WERI-Rb-1 (cell line): Measurements from ENCODE around the gene ZNF70.
A peak's percentile ranks its signal among the peaks of the same experiment; 100 is the strongest.

Experiments used
- DNase-seq: peaks from one replicate; pipeline ENCODE4 v3.0.0-alpha.2; 2020
- H3K27ac ChIP-seq: fragments of 250-450 bp; sonication (Bioruptor Pico); 2 replicates; pipeline ENCODE4 v1.5.1; 2020; ENCODE audit warnings: mild to moderate bottlenecking, moderate library complexity
- H3K27me3 ChIP-seq: fragments of 250-450 bp; sonication (Bioruptor Pico); 2 replicates; pipeline ENCODE4 v1.5.1; 2021; ENCODE audit warnings: mild to moderate bottlenecking, low read depth, moderate library complexity; ENCODE audit not compliant: insufficient read depth, severe bottlenecking
- H3K36me3 ChIP-seq: fragments of 250-450 bp; sonication (Bioruptor Pico); 2 replicates; pipeline ENCODE4 v1.5.1; 2020; ENCODE audit warnings: mild to moderate bottlenecking, moderate library complexity
- H3K4me3 ChIP-seq: 2 replicates; pipeline ENCODE4 v1.5.1; 2011; ENCODE audit warnings: low read depth, mild to moderate bottlenecking, control low read depth, low read length
- H3K9me3 ChIP-seq: fragments of 250-450 bp; sonication (Bioruptor Pico); 2 replicates; pipeline ENCODE4 v1.5.1; 2021; ENCODE audit warnings: mild to moderate bottlenecking, moderate library complexity; ENCODE audit not compliant: severe bottlenecking
- TF ChIP-seq, protein P1 (sequence below): IDR thresholded peaks from 2 replicates; pipeline ENCODE4 v1.5.1; 2011; ENCODE audit warnings: low read depth, mild to moderate bottlenecking, control low read depth, inconsistent platforms, low read length

ZNF70 gene

DNA sequence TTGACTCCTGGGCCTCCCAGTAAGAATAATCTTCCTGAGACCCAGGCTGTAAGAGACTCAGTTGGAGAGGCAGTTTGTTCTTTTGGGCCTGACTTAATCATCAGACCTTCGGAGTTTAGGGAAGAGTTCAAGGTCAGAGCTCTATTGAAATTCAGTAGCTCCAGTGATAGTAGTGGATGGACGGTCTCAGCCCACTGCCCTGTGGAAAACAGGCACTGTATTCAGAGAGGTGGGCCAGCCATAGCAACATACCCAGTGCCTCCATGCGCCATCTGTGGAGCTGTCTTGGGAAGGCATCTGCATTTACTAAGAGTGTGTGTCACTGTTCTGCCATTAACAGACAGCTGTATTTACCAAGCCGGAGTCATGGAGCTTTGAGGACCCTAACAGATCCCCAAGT lies 38.7 kb upstream of the ZNF70 start:
- H3K27me3 ChIP-seq = no peaks in the 10 kb centered on the region
- TF ChIP-seq, protein P1, sequence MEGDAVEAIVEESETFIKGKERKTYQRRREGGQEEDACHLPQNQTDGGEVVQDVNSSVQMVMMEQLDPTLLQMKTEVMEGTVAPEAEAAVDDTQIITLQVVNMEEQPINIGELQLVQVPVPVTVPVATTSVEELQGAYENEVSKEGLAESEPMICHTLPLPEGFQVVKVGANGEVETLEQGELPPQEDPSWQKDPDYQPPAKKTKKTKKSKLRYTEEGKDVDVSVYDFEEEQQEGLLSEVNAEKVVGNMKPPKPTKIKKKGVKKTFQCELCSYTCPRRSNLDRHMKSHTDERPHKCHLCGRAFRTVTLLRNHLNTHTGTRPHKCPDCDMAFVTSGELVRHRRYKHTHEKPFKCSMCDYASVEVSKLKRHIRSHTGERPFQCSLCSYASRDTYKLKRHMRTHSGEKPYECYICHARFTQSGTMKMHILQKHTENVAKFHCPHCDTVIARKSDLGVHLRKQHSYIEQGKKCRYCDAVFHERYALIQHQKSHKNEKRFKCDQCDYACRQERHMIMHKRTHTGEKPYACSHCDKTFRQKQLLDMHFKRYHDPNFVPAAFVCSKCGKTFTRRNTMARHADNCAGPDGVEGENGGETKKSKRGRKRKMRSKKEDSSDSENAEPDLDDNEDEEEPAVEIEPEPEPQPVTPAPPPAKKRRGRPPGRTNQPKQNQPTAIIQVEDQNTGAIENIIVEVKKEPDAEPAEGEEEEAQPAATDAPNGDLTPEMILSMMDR = 0 out of 2 replicates have a peak, but pooled peaks have one; percentile 26
- no peaks in the 10 kb centered on the region for H3K9me3 ChIP-seq
- H3K27ac ChIP-seq = no peak overlapping the region
- DNase-seq = no peak
- no peak overlapping the region for H3K4me3 ChIP-seq
- H3K36me3 ChIP-seq = peaks cover 65% of the 10 kb centered on the region

DNA sequence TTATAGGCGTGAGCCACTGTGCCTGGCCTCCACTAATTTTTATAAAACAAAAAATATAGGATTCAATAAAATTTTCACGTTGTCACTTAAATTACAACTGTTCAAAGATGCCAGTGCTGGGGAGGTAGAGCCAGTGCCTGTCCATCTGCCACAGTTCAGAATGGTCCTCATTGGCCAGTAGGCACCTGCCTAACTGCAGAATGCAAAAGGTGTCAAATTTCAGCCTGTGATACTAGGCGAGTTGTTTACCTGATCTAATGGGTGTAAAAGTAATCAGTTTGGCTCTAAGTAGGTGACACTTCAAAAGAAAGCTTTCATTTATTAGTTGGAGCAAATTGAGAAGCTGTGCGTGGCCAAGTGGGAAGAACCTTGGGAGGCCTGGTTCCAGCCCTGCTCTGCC lies 38.2 kb upstream of the ZNF70 start:
- no peak overlapping the region for H3K4me3 ChIP-seq

DNA sequence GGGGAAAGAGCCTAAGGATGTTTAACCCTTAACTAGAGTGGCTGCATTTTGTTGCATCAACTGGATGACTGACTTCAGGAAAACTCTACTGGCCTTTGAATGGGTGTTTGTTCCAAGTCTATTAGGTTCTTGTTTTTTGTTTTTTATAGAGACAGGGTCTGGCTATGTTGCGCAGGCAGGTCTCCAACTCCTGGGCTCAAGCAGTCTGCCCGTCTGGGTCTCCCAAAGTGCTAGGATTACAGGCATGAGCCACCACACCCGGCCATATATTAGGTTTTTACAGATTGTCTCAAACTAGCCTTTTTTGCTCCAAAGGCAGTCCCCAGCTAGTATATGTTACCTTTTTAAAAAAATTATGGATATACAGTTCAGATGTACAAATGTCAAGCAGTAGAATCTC lies 37.0 kb upstream of the ZNF70 start:
- peak overlapping the region; percentile 79 for H3K4me3 ChIP-seq
- TF ChIP-seq, protein P1 = no peak
- H3K36me3 ChIP-seq = peaks cover 48% of the 10 kb centered on the region
- no peak for DNase-seq
- peak overlapping the region; percentile 100 for H3K27ac ChIP-seq
- no peaks in the 10 kb centered on the region for H3K27me3 ChIP-seq
- H3K9me3 ChIP-seq = no peaks in the 10 kb centered on the region

More for the DNA sequence above, 38.2 kb upstream of the ZNF70 start:
- no peak overlapping the region for H3K27ac ChIP-seq
- H3K27me3 ChIP-seq = no peaks in the 10 kb centered on the region
- DNase-seq = no peak
- TF ChIP-seq, protein P1 = no peak
- peaks cover 60% of the 10 kb centered on the region for H3K36me3 ChIP-seq
- no peaks in the 10 kb centered on the region for H3K9me3 ChIP-seq

DNA sequence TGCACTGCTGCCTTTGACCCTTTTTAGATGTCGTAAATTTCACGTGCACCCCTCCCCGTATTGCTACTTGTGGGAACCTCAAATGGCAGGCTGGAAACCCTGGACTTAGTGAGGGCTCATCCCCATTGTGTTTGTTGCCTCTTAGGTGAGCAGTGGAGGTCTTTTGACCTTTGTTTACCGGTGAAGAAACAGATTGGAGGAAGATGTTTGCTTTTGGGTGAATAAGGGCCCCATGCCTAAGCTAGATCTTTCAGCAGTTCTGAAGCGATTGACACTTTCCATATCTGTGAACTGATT lies 36.6 kb upstream of the ZNF70 start:
- peak overlapping the region; percentile 100 for H3K27ac ChIP-seq

DNA sequence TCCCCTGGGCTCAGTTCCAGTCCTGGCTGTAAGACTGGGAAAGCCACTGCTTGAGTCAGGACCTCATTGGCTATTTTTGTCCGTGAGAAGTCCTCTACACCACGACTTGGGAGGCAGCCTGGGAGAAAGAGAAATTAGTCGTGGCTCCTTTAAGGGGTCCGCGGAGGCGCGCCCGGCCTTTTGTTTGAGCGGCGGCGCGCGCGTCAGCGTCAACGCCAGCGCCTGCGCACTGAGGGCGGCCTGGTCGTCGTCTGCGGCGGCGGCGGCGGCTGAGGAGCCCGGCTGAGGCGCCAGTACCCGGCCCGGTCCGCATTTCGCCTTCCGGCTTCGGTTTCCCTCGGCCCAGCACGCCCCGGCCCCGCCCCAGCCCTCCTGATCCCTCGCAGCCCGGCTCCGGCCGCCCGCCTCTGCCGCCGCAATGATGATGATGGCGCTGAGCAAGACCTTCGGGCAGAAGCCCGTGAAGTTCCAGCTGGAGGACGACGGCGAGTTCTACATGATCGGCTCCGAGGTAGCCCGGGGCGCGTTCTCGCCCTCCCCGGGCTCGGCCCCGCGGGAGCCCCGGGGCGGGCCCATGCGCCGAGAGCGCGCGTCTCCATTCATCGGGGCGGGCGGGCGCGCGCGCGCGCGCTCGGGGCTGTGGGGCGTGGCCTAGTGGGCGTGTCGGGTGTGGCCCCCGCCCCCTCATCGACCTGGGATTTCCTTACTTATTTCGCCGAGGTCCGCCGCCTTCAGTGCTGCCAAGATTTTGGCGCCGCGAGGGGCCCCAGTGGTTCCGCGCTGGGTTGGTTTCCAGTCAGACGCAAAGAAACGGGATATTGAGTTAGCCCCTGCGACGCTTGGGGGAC lies 36.1 kb upstream of the ZNF70 start, which contains the start of gene SMARCB1:
Gene SMARCB1 (plus strand): TSS at position 215 of the 848 bp plus-strand sequence. CDS start 204 bp downstream, at position 419.
- TF ChIP-seq, protein P1 = no peak
- Histone ChIP-seq H3K36me3 (peaks cover 41% of the 10 kb centered on the region), H3K9me3 (no peaks in the 10 kb centered on the region), H3K27ac (peak within 1 kb of the TSS; percentile 100), H3K27me3 (no peaks in the 10 kb centered on the region), H3K4me3 (peak within 1 kb of the TSS; percentile 79)
- peak; percentile 85 for DNase-seq

More for the DNA sequence above, 36.6 kb upstream of the ZNF70 start:
- Histone ChIP-seq H3K36me3 (peaks cover 45% of the 10 kb centered on the region), H3K4me3 (peak overlapping the region; percentile 79), H3K27me3 (no peaks in the 10 kb centered on the region), H3K9me3 (no peaks in the 10 kb centered on the region)
- TF ChIP-seq, protein P1 = no peak
- no peak for DNase-seq

DNA sequence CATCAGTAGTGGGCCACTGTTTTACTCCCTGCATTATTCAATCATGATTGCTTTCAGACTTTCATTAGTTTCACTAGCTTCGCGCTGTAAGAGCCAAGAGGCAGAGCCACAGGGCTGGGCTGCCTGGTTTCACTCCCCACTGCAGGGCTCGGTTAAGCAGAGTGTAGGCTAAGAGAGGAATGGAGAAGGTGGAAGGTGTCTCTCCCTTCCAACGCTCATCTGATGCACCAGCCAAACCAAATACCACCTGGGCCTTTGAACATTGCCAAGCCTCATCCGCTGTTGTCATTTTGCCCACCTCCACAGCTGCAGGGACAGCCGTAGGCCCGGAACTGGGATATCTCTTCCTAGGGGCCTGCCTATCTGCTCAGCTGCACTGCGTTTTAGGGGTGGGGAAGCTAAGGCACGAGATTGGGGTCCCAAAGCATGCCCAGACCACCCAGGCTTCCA lies 35.4 kb upstream of the ZNF70 start:
- H3K27me3 ChIP-seq = no peaks in the 10 kb centered on the region
- H3K4me3 ChIP-seq = peak overlapping the region; percentile 79
- H3K9me3 ChIP-seq = no peaks in the 10 kb centered on the region
- H3K27ac ChIP-seq = peak overlapping the region; percentile 100
- peaks cover 34% of the 10 kb centered on the region for H3K36me3 ChIP-seq
- DNase-seq = no peak
- TF ChIP-seq, protein P1 = no peak
